ENCODE results near the gene ARHGEF33. TPM values are rescaled to one million over a fixed set of nuclear protein-coding genes. Genes with fewer than 3 reads are reported as not detected.

Gene ARHGEF33
- total and polyA plus RNA-seq, 2 of the 13 experiments (the other 11 are each of a cell fraction or from before 2014, with no cell fraction given), result 0.04 TPM; not detected in 1

GRCh38 chr2:38947241-38948239 is 57.9 kb downstream of the ARHGEF33 start (continued):
- TF ChIP-seq AFF4 (CRISPR knock-in tag; IDR thresholded peaks at IDR 0.05) (no peak), ZSCAN5A (CRISPR knock-in tag; IDR thresholded peaks at IDR 0.05; ENCODE audit: borderline replicate concordance) (no peak), NR2F1 (CRISPR knock-in tag; IDR thresholded peaks at IDR 0.05) (0 out of 4 replicates have a peak, but pooled peaks of 1 of the 2 experiments have one; percentile 8), ZBTB14 (CRISPR knock-in tag; IDR thresholded peaks at IDR 0.05) (no peak), KLF6 (CRISPR knock-in tag; IDR thresholded peaks at IDR 0.05) (0 out of 2 replicates have a peak, but pooled peaks have one; percentile 37), ZBTB25 (CRISPR knock-in tag; IDR thresholded peaks at IDR 0.05) (no peak), ISL2 (CRISPR knock-in tag; IDR thresholded peaks at IDR 0.05) (peak; percentile 17; the same call in 1 of the 2 replicates), CBX1 (IDR thresholded peaks at IDR 0.05; ENCODE audit: low read depth) (no peak), ZC3H13 (CRISPR knock-in tag; IDR thresholded peaks at IDR 0.05) (no peak), KDM4B (CRISPR knock-in tag; IDR thresholded peaks at IDR 0.05) (no peak), ZBTB20 (CRISPR knock-in tag; IDR thresholded peaks at IDR 0.05; ENCODE audit: borderline replicate concordance, low read depth) (peak; percentile 83; the same call in 1 of the 2 replicates), MBD4 (IDR thresholded peaks at IDR 0.05; ENCODE audit: borderline replicate concordance, low read length) (no peak), ZNF773 (CRISPR knock-in tag; IDR thresholded peaks at IDR 0.05; ENCODE audit: borderline replicate concordance) (no peak), POGZ (CRISPR knock-in tag; IDR thresholded peaks at IDR 0.05) (peak; percentile 28; the same call in 1 of the 2 replicates), ZNF138 (CRISPR knock-in tag; IDR thresholded peaks at IDR 0.05; ENCODE audit: low read depth) (no peak), TBX3 (IDR thresholded peaks at IDR 0.05; ENCODE audit: borderline replicate concordance) (no peak)
- TF ChIP-seq, protein P1, sequence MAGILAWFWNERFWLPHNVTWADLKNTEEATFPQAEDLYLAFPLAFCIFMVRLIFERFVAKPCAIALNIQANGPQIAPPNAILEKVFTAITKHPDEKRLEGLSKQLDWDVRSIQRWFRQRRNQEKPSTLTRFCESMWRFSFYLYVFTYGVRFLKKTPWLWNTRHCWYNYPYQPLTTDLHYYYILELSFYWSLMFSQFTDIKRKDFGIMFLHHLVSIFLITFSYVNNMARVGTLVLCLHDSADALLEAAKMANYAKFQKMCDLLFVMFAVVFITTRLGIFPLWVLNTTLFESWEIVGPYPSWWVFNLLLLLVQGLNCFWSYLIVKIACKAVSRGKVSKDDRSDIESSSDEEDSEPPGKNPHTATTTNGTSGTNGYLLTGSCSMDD (CRISPR knock-in tag; IDR thresholded peaks at IDR 0.05), result no peak
